ENCODE measurements around the gene LIPC. TPM values are rescaled to one million over a fixed set of nuclear protein-coding genes. Genes with fewer than 3 reads are reported as not detected.

Gene LIPC
- total RNA-seq, 5 donors from 2014 or later (not counting 1 experiment from before 2014, with no cell fraction given), result 0.89 to 2.1 (median 1.5) TPM

- Mint-ChIP-seq H3K4me1 (peaks cover 19 to 42% (median 23%) of the 10 kb centered on the region in 3 donors), H3K4me3 (no peak overlapping the region), H3K27ac (no peak overlapping the region), H3K36me3 (no peaks in the 10 kb centered on the region), H3K27me3 (no peaks in the 10 kb centered on the region), H3K9me3 (no peaks in the 10 kb centered on the region)
- ATAC-seq (replicated peaks in 1 of 4) (no peak), DNase-seq (no peak)
- H3K36me3 ChIP-seq (ENCODE audit: control insufficient read depth in 2 of 2, extremely low read depth in 1 of 2, insufficient read depth in 1 of 2, low read length in 1 of 2), result no peaks in the 10 kb centered on the region
- H3K4me3 ChIP-seq (ENCODE audit: control insufficient read depth in 1 of 2, extremely low read depth in 1 of 2, low read length in 1 of 2), result no peak overlapping the region
- POLR2A ChIA-PET, result no interaction called here
- peaks cover 7 to 19% of the 10 kb centered on the region in 2 experiments for H3K4me1 ChIP-seq (ENCODE audit: control insufficient read depth in 1 of 2, extremely low read depth in 1 of 2, insufficient read depth in 2 of 2, low read length in 2 of 2)
- H3K27ac ChIP-seq (ENCODE audit: low read length), result no peak overlapping the region
- 81% methylated on average over 3 of the region's 17 CpGs for WGBS (ENCODE audit: insufficient coverage)
- no peaks in the 10 kb centered on the region for H3K27me3 ChIP-seq (replicated peaks in 1 of 2; ENCODE audit: control insufficient read depth in 2 of 2, extremely low read depth in 1 of 2, insufficient read depth in 2 of 2, low read length in 1 of 2)
- CTCF ChIA-PET, result no interaction called here
- H3K9me3 ChIP-seq, result no peaks in the 10 kb centered on the region
These were observed 112.0 kb downstream of the LIPC start for GRCh38 chr15:58543664-58544335.

GRCh38 chr15:58544756-58545155, 113.0 kb downstream of the LIPC start:
- no peaks in the 10 kb centered on the region for H3K27me3 Mint-ChIP-seq
- peak overlapping the region in 1 of 3 donors; percentile 25 for H3K4me3 Mint-ChIP-seq
- no peak overlapping the region for H3K27ac ChIP-seq (ENCODE audit: low read length)
- ATAC-seq (replicated peaks in 1 of 4), result no peak
- H3K36me3 Mint-ChIP-seq, result no peaks in the 10 kb centered on the region
- peak overlapping the region in 1 of 2 donors; percentile 85 for H3K27ac Mint-ChIP-seq
- POLR2A ChIA-PET, result interaction anchor here in 1 of 2 donors (0.6 kb wide), 1 partner anchor 28 kb away, joined by 3 read pairs; no protein-coding TSS in a partner anchor
- H3K9me3 Mint-ChIP-seq, result no peaks in the 10 kb centered on the region
- CTCF ChIA-PET, result interaction anchor here in 1 of 2 donors (0.7 kb wide), 1 partner anchor 365 kb away, joined by 3 read pairs; no protein-coding TSS in a partner anchor
- H3K9me3 ChIP-seq, result no peaks in the 10 kb centered on the region
- no CpG with 5 or more reads among the region's 5 CpGs for WGBS (ENCODE audit: insufficient coverage)
- H3K36me3 ChIP-seq (ENCODE audit: control insufficient read depth in 2 of 2, extremely low read depth in 1 of 2, insufficient read depth in 1 of 2, low read length in 1 of 2), result no peaks in the 10 kb centered on the region
- no peak overlapping the region for H3K4me3 ChIP-seq (ENCODE audit: control insufficient read depth in 1 of 2, extremely low read depth in 1 of 2, low read length in 1 of 2)
- peaks cover 19 to 40% (median 23%) of the 10 kb centered on the region in 3 donors for H3K4me1 Mint-ChIP-seq
- DNase-seq, result no peak
- no peaks in the 10 kb centered on the region for H3K27me3 ChIP-seq (replicated peaks in 1 of 2; ENCODE audit: control insufficient read depth in 2 of 2, extremely low read depth in 1 of 2, insufficient read depth in 2 of 2, low read length in 1 of 2)
- H3K4me1 ChIP-seq (ENCODE audit: control insufficient read depth in 1 of 2, extremely low read depth in 1 of 2, insufficient read depth in 2 of 2, low read length in 2 of 2), result peaks cover 7 to 19% of the 10 kb centered on the region in 2 experiments

- POLR2A ChIA-PET, result interaction anchor here in 1 of 2 donors (0.6 kb wide), 1 partner anchor 28 kb away, joined by 3 read pairs; no protein-coding TSS in a partner anchor
- Mint-ChIP-seq H3K4me3 (peak overlapping the region in 1 of 3 donors; percentile 25), H3K36me3 (no peaks in the 10 kb centered on the region), H3K4me1 (peaks cover 19 to 34% (median 25%) of the 10 kb centered on the region in 3 donors), H3K27me3 (no peaks in the 10 kb centered on the region), H3K27ac (peak overlapping the region; percentile 79 to 85), H3K9me3 (no peaks in the 10 kb centered on the region)
- ATAC-seq (replicated peaks in 1 of 4) (peak; percentile 52 to 82 (median 74)), DNase-seq (peak in 4 of 35 experiments; percentile 7 to 23 (median 14))
- Histone ChIP-seq H3K4me1 (ENCODE audit: control insufficient read depth in 1 of 2, extremely low read depth in 1 of 2, insufficient read depth in 2 of 2, low read length in 2 of 2) (peaks cover 7 to 19% of the 10 kb centered on the region in 2 experiments), H3K4me3 (ENCODE audit: control insufficient read depth in 1 of 2, extremely low read depth in 1 of 2, low read length in 1 of 2) (no peak overlapping the region), H3K27ac (ENCODE audit: low read length) (no peak overlapping the region), H3K36me3 (ENCODE audit: control insufficient read depth in 2 of 2, extremely low read depth in 1 of 2, insufficient read depth in 1 of 2, low read length in 1 of 2) (no peaks in the 10 kb centered on the region), H3K9me3 (no peaks in the 10 kb centered on the region), H3K27me3 (replicated peaks in 1 of 2; ENCODE audit: control insufficient read depth in 2 of 2, extremely low read depth in 1 of 2, insufficient read depth in 2 of 2, low read length in 1 of 2) (no peaks in the 10 kb centered on the region)
- WGBS (ENCODE audit: insufficient coverage), result 98% methylated on average over 11 of the region's 18 CpGs
- CTCF ChIA-PET, result interaction anchor here in 1 of 2 donors (0.7 kb wide), 1 partner anchor 365 kb away, joined by 3 read pairs; no protein-coding TSS in a partner anchor
These were observed 113.7 kb downstream of the LIPC start for GRCh38 chr15:58545307-58546065.

- Mint-ChIP-seq H3K9me3 (no peaks in the 10 kb centered on the region), H3K4me1 (peaks cover 21 to 32% (median 27%) of the 10 kb centered on the region in 3 donors), H3K27me3 (no peaks in the 10 kb centered on the region), H3K36me3 (no peaks in the 10 kb centered on the region), H3K27ac (no peak overlapping the region), H3K4me3 (peak overlapping the region in 1 of 3 donors; percentile 25)
- Histone ChIP-seq H3K4me3 (ENCODE audit: control insufficient read depth in 1 of 2, extremely low read depth in 1 of 2, low read length in 1 of 2) (no peak overlapping the region), H3K9me3 (no peaks in the 10 kb centered on the region), H3K36me3 (ENCODE audit: control insufficient read depth in 2 of 2, extremely low read depth in 1 of 2, insufficient read depth in 1 of 2, low read length in 1 of 2) (no peaks in the 10 kb centered on the region), H3K4me1 (ENCODE audit: control insufficient read depth in 1 of 2, extremely low read depth in 1 of 2, insufficient read depth in 2 of 2, low read length in 2 of 2) (peaks cover 7 to 22% of the 10 kb centered on the region in 2 experiments), H3K27me3 (replicated peaks in 1 of 2; ENCODE audit: control insufficient read depth in 2 of 2, extremely low read depth in 1 of 2, insufficient read depth in 2 of 2, low read length in 1 of 2) (no peaks in the 10 kb centered on the region), H3K27ac (ENCODE audit: low read length) (no peak overlapping the region)
- CTCF ChIA-PET, result no interaction called here
- 85% methylated on average over 6 of the region's 9 CpGs for WGBS (ENCODE audit: insufficient coverage)
- no peak for ATAC-seq (replicated peaks in 1 of 4)
- POLR2A ChIA-PET, result no interaction called here
- DNase-seq, result no peak
These were observed 114.3 kb downstream of the LIPC start for GRCh38 chr15:58546066-58546591.

- no peak overlapping the region for H3K4me3 Mint-ChIP-seq
These were observed 115.1 kb downstream of the LIPC start for GRCh38 chr15:58546635-58547627.

More at GRCh38 chr15:58546635-58547627, 115.1 kb downstream of the LIPC start:
- ChIA-PET POLR2A (interaction anchor here in 1 of 2 donors (0.7 kb wide), 1 partner anchor 70 kb away, joined by 4 read pairs; no protein-coding TSS in a partner anchor), CTCF (no interaction called here)
- Histone ChIP-seq H3K27ac (ENCODE audit: low read length) (no peak overlapping the region), H3K36me3 (ENCODE audit: control insufficient read depth in 2 of 2, extremely low read depth in 1 of 2, insufficient read depth in 1 of 2, low read length in 1 of 2) (no peaks in the 10 kb centered on the region), H3K4me1 (ENCODE audit: control insufficient read depth in 1 of 2, extremely low read depth in 1 of 2, insufficient read depth in 2 of 2, low read length in 2 of 2) (peaks cover 9 to 24% of the 10 kb centered on the region in 2 experiments), H3K9me3 (no peaks in the 10 kb centered on the region), H3K4me3 (ENCODE audit: control insufficient read depth in 1 of 2, extremely low read depth in 1 of 2, low read length in 1 of 2) (no peak overlapping the region), H3K27me3 (replicated peaks in 1 of 2; ENCODE audit: control insufficient read depth in 2 of 2, extremely low read depth in 1 of 2, insufficient read depth in 2 of 2, low read length in 1 of 2) (peaks cover 0 to 2% of the 10 kb centered on the region in 2 experiments)
- H3K4me1 Mint-ChIP-seq, result peaks cover 29 to 40% (median 35%) of the 10 kb centered on the region in 3 donors
- no peaks in the 10 kb centered on the region for H3K9me3 Mint-ChIP-seq
- no peaks in the 10 kb centered on the region for H3K27me3 Mint-ChIP-seq
- no peaks in the 10 kb centered on the region for H3K36me3 Mint-ChIP-seq
- DNase-seq (no peak), ATAC-seq (replicated peaks in 1 of 4) (no peak)
- WGBS (ENCODE audit: insufficient coverage), result 99% methylated on average over 10 of the region's 13 CpGs
- no peak overlapping the region for H3K27ac Mint-ChIP-seq
